Prostate gland (tissue), 2 donors: Measurements from ENCODE around the gene RYR2.

ENCODE experiments used
- CTCF ChIP-seq, 4 experiments: fragments of 200-600 bp in 2 of 4; fragments of 450-650 bp in 2 of 4; sonication (generic) in 2 of 4; IDR thresholded peaks; 1 replicate in 3 of 4; 2 replicates in 1 of 4; pipeline ENCODE4 v1.5.1; 2016 to 2019; ENCODE audit warnings: antibody characterized with exemption in 4 of 4, mild to moderate bottlenecking in 2 of 4, moderate library complexity in 2 of 4
- POLR2A ChIP-seq: fragments of 450-650 bp; IDR thresholded peaks from one replicate; pipeline ENCODE4 v1.6.1; 2016; ENCODE audit warnings: antibody characterized with exemption, mild to moderate bottlenecking

DNA sequence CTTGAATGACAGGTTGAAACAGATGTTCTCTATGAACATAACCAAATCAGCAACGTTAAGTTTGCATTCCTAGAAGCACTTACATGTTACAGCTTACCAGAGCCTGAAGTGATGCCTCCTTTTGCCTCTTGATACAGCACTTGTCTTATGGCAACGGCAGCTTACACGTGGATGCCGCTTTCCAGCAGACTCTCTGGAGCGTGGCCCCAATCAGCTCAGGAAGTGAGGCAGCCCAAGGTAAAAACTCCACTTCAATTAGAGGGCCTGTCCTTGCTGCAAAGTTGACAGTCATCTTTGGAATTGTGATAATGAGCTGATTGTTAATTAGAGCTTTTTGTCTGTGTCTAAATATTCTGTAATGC is 345.1 kb downstream of the RYR2 start:
- no peak for TF ChIP-seq CTCF (IDR thresholded peaks at IDR 0.05)
- TF ChIP-seq POLR2A: no peak
